ENCODE results near the gene IGF2R. TPM values are rescaled to one million over a fixed set of nuclear protein-coding genes. Genes with fewer than 3 reads are reported as not detected.

The IGF2R gene
- total and polyA plus RNA-seq, 2 of the 13 experiments (the other 11 are each of a cell fraction or from before 2014, with no cell fraction given): 38.3 to 70.0 TPM

GRCh38 chr6:160068346-160068745 is 99.5 kb downstream of the IGF2R start:
- no peak overlapping the region for H3K9ac ChIP-seq (ENCODE audit: insufficient read depth, low read depth, low read length)
- no peaks in the 10 kb centered on the region for H3K27me3 ChIP-seq (ENCODE audit: control insufficient read depth in 1 of 2, insufficient read depth in 2 of 2, low read length in 2 of 2)
- no peaks in the 10 kb centered on the region for H3K9me3 ChIP-seq (ENCODE audit: low read length)
- WGBS (ENCODE audit: low lambda C conversion rate): 97% methylated on average over 7 of the region's 7 CpGs
- POLR2A ChIA-PET: no interaction called here
- CTCF ChIA-PET (ENCODE audit: low intra/inter-chr PET ratio, low total read pairs): no interaction called here
- no TSS peak for BruUV-seq (replicated peaks)
- peaks cover 61 to 88% of the 10 kb centered on the region in 2 experiments for H3K36me3 ChIP-seq (replicated peaks in 1 of 2; ENCODE audit: control insufficient read depth in 1 of 2, insufficient read depth in 2 of 2, low read length in 2 of 2)
- no peaks in the 10 kb centered on the region for H3K79me2 ChIP-seq (ENCODE audit: insufficient read depth, low read length)
- no peak overlapping the region for H3K4me3 ChIP-seq (replicated peaks in 1 of 3; ENCODE audit: insufficient read depth in 1 of 3, low read depth in 2 of 3, low read length in 3 of 3)
- FAIRE-seq (no peak), ATAC-seq (no peak), DNase-seq (ENCODE audit: low spot score) (no peak)
- no peaks in the 10 kb centered on the region; the same call in 1 of the 2 replicates for H4K20me1 ChIP-seq (ENCODE audit: insufficient read depth, low read length)
- H2AFZ ChIP-seq (ENCODE audit: low read length): no peak overlapping the region
- TF ChIP-seq FLYWCH1 (CRISPR knock-in tag; IDR thresholded peaks at IDR 0.05) (no peak), RBM22 (optimal IDR thresholded peaks at IDR 0.05; ENCODE audit: low read length) (peak; percentile 82), ZNF263 (CRISPR knock-in tag; IDR thresholded peaks at IDR 0.05) (no peak)
- in situ Hi-C loops (cut with HindIII; ENCODE audit: extremely low pct_ligation_motif_present, low pct_unique_long_range_greater_than_20kb): no loop called here
- no peak overlapping the region for H3K4me2 ChIP-seq (ENCODE audit: low read depth, low read length)
- peaks cover 8% of the 10 kb centered on the region for H3K4me1 ChIP-seq (ENCODE audit: insufficient read depth, low read length)
- intact Hi-C loops (cut with micrococcal nuclease; ENCODE audit: unreplicated experiment): no loop called here
- no peak overlapping the region for H3K27ac ChIP-seq (ENCODE audit: extremely low read length, insufficient read depth, low read length)

GRCh38 chr6:160069050-160069454 is 100.2 kb downstream of the IGF2R start:
- POLR2A ChIA-PET: no interaction called here
- Histone ChIP-seq H2AFZ (ENCODE audit: low read length) (no peak overlapping the region), H3K4me2 (ENCODE audit: low read depth, low read length) (no peak overlapping the region), H3K9me3 (ENCODE audit: low read length) (no peaks in the 10 kb centered on the region), H3K4me3 (replicated peaks in 1 of 3; ENCODE audit: insufficient read depth in 1 of 3, low read depth in 2 of 3, low read length in 3 of 3) (no peak overlapping the region), H3K4me1 (ENCODE audit: insufficient read depth, low read length) (peaks cover 8% of the 10 kb centered on the region), H3K27ac (ENCODE audit: extremely low read length, insufficient read depth, low read length) (no peak overlapping the region), H3K79me2 (ENCODE audit: insufficient read depth, low read length) (no peaks in the 10 kb centered on the region), H3K36me3 (replicated peaks in 1 of 2; ENCODE audit: control insufficient read depth in 1 of 2, insufficient read depth in 2 of 2, low read length in 2 of 2) (peaks cover 62 to 88% of the 10 kb centered on the region in 2 experiments), H4K20me1 (ENCODE audit: insufficient read depth, low read length) (no peaks in the 10 kb centered on the region; the same call in 1 of the 2 replicates), H3K9ac (ENCODE audit: insufficient read depth, low read depth, low read length) (no peak overlapping the region), H3K27me3 (ENCODE audit: control insufficient read depth in 1 of 2, insufficient read depth in 2 of 2, low read length in 2 of 2) (no peaks in the 10 kb centered on the region)
- ATAC-seq (no peak), DNase-seq (ENCODE audit: low spot score) (no peak), FAIRE-seq (no peak)
- 97% methylated on average over 9 of the region's 9 CpGs for WGBS (ENCODE audit: low lambda C conversion rate)
- no TSS peak for BruUV-seq (replicated peaks)
- in situ Hi-C loops (cut with HindIII; ENCODE audit: extremely low pct_ligation_motif_present, low pct_unique_long_range_greater_than_20kb) (no loop called here), intact Hi-C loops (cut with micrococcal nuclease; ENCODE audit: unreplicated experiment) (no loop called here)
- CTCF ChIA-PET (ENCODE audit: low intra/inter-chr PET ratio, low total read pairs): no interaction called here
- no peak for TF ChIP-seq HBP1 (CRISPR knock-in tag; IDR thresholded peaks at IDR 0.05; ENCODE audit: low read depth)
- TF ChIP-seq HOMEZ (CRISPR knock-in tag; IDR thresholded peaks at IDR 0.05; ENCODE audit: low read depth): no peak
- no peak for TF ChIP-seq CTCF (CRISPR knock-in tag; IDR thresholded peaks at IDR 0.05)
- no peak for TF ChIP-seq FOXK2 (IDR thresholded peaks at IDR 0.05)
- no peak for TF ChIP-seq TOE1 (CRISPR knock-in tag; IDR thresholded peaks at IDR 0.05)
- no peak for TF ChIP-seq ELF3 (CRISPR knock-in tag; IDR thresholded peaks at IDR 0.05)
- no peak for TF ChIP-seq NCOA1 (CRISPR knock-in tag; IDR thresholded peaks at IDR 0.05)
- TF ChIP-seq RFX3 (CRISPR knock-in tag; IDR thresholded peaks at IDR 0.05): no peak
- no peak for TF ChIP-seq BCLAF1 (IDR thresholded peaks at IDR 0.05)
- TF ChIP-seq ELF4 (CRISPR knock-in tag; IDR thresholded peaks at IDR 0.05; ENCODE audit: borderline replicate concordance): no peak

All from HepG2 (cell line).